Measurements from ENCODE around the gene ITSN1. TPM values are rescaled to one million over a fixed set of nuclear protein-coding genes. Genes with fewer than 3 reads are reported as not detected.
A peak's percentile ranks its signal among the peaks of the same experiment; 100 is the strongest.

ITSN1 gene
- total RNA-seq, 3 donors from 2014 or later (not counting 1 experiment from before 2014, with no cell fraction given): 1.5 to 5.1 (median 2.7) TPM

DNA sequence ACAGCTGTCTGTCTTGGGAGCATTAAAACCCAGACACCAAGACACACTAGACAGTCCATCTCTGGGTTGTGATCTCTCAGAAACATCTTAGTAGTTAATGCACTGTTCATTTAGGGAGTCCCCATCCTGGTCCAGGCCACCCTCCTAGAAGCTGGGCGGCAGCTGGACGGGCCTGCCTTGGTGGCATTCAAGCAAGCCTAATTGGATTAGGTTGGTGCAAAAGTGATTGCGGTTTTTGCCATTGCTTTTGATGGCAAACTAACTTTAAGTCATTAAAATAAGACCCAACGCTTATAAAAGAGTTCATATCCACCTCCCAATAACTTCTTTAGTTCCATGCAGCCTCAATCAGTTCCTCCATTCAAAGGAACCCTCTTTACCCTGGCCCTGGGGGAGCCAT, 251.6 kb downstream of the ITSN1 start:
- no peak overlapping the region for H3K4me3 Mint-ChIP-seq
- intact Hi-C loops (cut with micrococcal nuclease): no loop called here
- H3K36me3 ChIP-seq (ENCODE audit: control insufficient read depth, insufficient read depth, low read length): no peaks in the 10 kb centered on the region
- H3K27ac Mint-ChIP-seq: no peak overlapping the region
- DNase-seq (no peak), ATAC-seq (no peak)
- WGBS (ENCODE audit: insufficient coverage): 97% methylated on average over 4 of the region's 4 CpGs
- H3K4me3 ChIP-seq (ENCODE audit: low read length): no peak overlapping the region
- H3K27me3 ChIP-seq (ENCODE audit: control insufficient read depth, insufficient read depth, low read length): no peaks in the 10 kb centered on the region
- H3K4me1 ChIP-seq (ENCODE audit: control insufficient read depth, insufficient read depth, low read length): peaks cover 7% of the 10 kb centered on the region
- H3K27ac ChIP-seq (ENCODE audit: low read length): no peak overlapping the region
- no peaks in the 10 kb centered on the region for H3K9me3 ChIP-seq (ENCODE audit: control insufficient read depth, insufficient read depth, low read length)
- no peaks in the 10 kb centered on the region for H3K36me3 Mint-ChIP-seq
- H3K9me3 Mint-ChIP-seq: no peaks in the 10 kb centered on the region
- TF ChIP-seq CTCF (IDR thresholded peaks at IDR 0.05): no peak
- peaks cover 10 to 13% of the 10 kb centered on the region in 2 donors for H3K27me3 Mint-ChIP-seq (ENCODE audit: low read depth in 2 of 2)
- peaks cover 10 to 12% of the 10 kb centered on the region in 2 donors for H3K4me1 Mint-ChIP-seq

GRCh38 chr21:33894736-33895288, 252.5 kb downstream of the ITSN1 start:
- peak overlapping the region; percentile 53 for H3K4me3 Mint-ChIP-seq
- Histone ChIP-seq H3K36me3 (ENCODE audit: control insufficient read depth, insufficient read depth, low read length) (no peaks in the 10 kb centered on the region), H3K27ac (ENCODE audit: low read length) (no peak overlapping the region), H3K4me3 (ENCODE audit: low read length) (no peak overlapping the region), H3K4me1 (ENCODE audit: control insufficient read depth, insufficient read depth, low read length) (peaks cover 7% of the 10 kb centered on the region), H3K27me3 (ENCODE audit: control insufficient read depth, insufficient read depth, low read length) (no peaks in the 10 kb centered on the region), H3K9me3 (ENCODE audit: control insufficient read depth, insufficient read depth, low read length) (no peaks in the 10 kb centered on the region)
- no peak overlapping the region for H3K27ac Mint-ChIP-seq
- intact Hi-C loops (cut with micrococcal nuclease): no loop called here
- TF ChIP-seq CTCF (IDR thresholded peaks at IDR 0.05): no peak
- no peaks in the 10 kb centered on the region for H3K36me3 Mint-ChIP-seq
- DNase-seq (peak in 1 of 2 donors; percentile 75), ATAC-seq (peak; percentile 77 to 87 (median 80))
- 7% methylated on average over 20 of the region's 20 CpGs for WGBS (ENCODE audit: insufficient coverage)
- no peaks in the 10 kb centered on the region for H3K9me3 Mint-ChIP-seq
- peaks cover 10 to 12% of the 10 kb centered on the region in 2 donors for H3K4me1 Mint-ChIP-seq
- H3K27me3 Mint-ChIP-seq (ENCODE audit: low read depth in 2 of 2): peaks cover 10 to 13% of the 10 kb centered on the region in 2 donors

DNA sequence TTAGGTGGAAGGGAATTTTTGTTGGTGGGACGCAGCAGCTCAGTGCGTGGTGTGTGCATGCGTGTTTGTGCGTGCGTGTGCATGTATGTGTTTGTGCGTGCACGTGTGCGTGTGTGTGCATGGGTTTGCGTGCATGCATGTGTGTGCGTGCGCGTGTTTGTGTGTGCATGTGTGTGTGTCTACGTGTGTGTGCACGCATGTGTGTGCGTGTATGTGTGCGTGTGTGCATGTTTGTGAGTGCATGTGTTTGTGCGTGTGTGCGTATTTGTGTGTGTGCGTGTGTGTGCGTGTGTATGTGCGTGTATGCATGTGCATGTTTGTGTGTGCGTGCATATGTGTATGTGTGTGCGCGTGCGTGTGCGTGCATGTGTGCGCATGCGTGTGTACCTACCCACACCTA, 253.1 kb downstream of the ITSN1 start:
- no peak overlapping the region for H3K27ac ChIP-seq (ENCODE audit: low read length)
- Mint-ChIP-seq H3K4me3 (no peak overlapping the region), H3K36me3 (no peaks in the 10 kb centered on the region), H3K27ac (no peak overlapping the region), H3K9me3 (no peaks in the 10 kb centered on the region), H3K4me1 (peaks cover 10 to 12% of the 10 kb centered on the region in 2 donors), H3K27me3 (ENCODE audit: low read depth in 2 of 2) (peaks cover 10 to 13% of the 10 kb centered on the region in 2 donors)
- DNase-seq (no peak), ATAC-seq (peak in 1 of 3 donors; percentile 25)
- H3K4me1 ChIP-seq (ENCODE audit: control insufficient read depth, insufficient read depth, low read length): peaks cover 7% of the 10 kb centered on the region
- H3K4me3 ChIP-seq (ENCODE audit: low read length): no peak overlapping the region
- peaks cover 2% of the 10 kb centered on the region for H3K36me3 ChIP-seq (ENCODE audit: control insufficient read depth, insufficient read depth, low read length)
- WGBS (ENCODE audit: insufficient coverage): 83% methylated on average over 28 of the region's 28 CpGs
- intact Hi-C loops (cut with micrococcal nuclease): no loop called here
- no peak for TF ChIP-seq CTCF (IDR thresholded peaks at IDR 0.05)
- no peaks in the 10 kb centered on the region for H3K27me3 ChIP-seq (ENCODE audit: control insufficient read depth, insufficient read depth, low read length)
- H3K9me3 ChIP-seq (ENCODE audit: control insufficient read depth, insufficient read depth, low read length): no peaks in the 10 kb centered on the region

DNA sequence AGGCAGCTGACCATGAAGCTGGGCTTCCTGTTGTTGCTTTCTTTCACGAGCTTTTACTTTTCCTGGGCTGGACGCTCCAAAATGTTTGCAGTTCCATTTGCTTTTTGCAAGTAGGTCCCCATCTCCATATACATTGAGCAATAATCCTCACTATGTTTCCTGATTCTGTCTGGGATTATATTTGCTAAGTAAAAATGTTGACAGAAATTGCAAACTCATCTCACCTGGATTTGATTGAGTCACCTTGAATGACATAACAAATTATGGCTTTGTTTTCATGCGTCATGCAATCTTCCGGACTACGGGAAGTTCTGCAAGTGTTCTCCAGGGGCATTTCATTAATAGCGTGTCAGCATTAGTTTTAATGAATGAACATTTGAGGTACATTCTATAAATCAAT, 254.4 kb downstream of the ITSN1 start:
- Mint-ChIP-seq H3K36me3 (no peaks in the 10 kb centered on the region), H3K9me3 (no peaks in the 10 kb centered on the region), H3K4me1 (peaks cover 10 to 12% of the 10 kb centered on the region in 2 donors), H3K4me3 (no peak overlapping the region), H3K27ac (no peak overlapping the region), H3K27me3 (ENCODE audit: low read depth in 2 of 2) (peaks cover 7 to 13% of the 10 kb centered on the region in 2 donors)
- ATAC-seq: no peak
- no peaks in the 10 kb centered on the region for H3K27me3 ChIP-seq (ENCODE audit: control insufficient read depth, insufficient read depth, low read length)
- DNase-seq: no peak
- H3K4me3 ChIP-seq (ENCODE audit: low read length): no peak overlapping the region
- 81% methylated on average over 5 of the region's 6 CpGs for WGBS (ENCODE audit: insufficient coverage)
- H3K27ac ChIP-seq (ENCODE audit: low read length): no peak overlapping the region
- H3K4me1 ChIP-seq (ENCODE audit: control insufficient read depth, insufficient read depth, low read length): peaks cover 7% of the 10 kb centered on the region
- H3K9me3 ChIP-seq (ENCODE audit: control insufficient read depth, insufficient read depth, low read length): no peaks in the 10 kb centered on the region
- no peak for TF ChIP-seq CTCF (IDR thresholded peaks at IDR 0.05)
- intact Hi-C loops (cut with micrococcal nuclease): no loop called here
- H3K36me3 ChIP-seq (ENCODE audit: control insufficient read depth, insufficient read depth, low read length): peaks cover 7% of the 10 kb centered on the region
